Measurements from ENCODE around the gene AKNA. TPM values are rescaled to one million over a fixed set of nuclear protein-coding genes. Genes with fewer than 3 reads are reported as not detected.

The AKNA gene
- polyA plus RNA-seq, 1 of the 3 experiments (the other 2 are of a cell fraction), result 0.84 TPM

DNA sequence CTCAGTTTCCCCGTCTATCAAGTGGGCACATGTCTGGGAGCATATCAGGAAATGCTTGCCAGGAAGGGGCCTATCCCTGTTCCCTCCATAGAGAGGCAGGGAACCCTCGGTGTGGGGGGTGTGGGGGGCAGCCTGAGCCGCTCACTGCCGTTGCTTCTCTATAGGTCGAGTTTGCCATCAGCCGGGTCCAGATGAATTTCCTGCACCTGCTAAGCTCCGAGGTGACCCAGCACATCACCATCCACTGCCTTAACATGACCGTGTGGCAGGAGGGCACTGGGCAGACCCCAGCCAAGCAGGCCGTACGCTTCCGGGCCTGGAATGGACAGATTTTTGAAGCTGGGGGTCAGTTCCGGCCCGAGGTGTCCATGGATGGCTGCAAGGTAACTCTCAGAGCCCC, 78.7 kb downstream of the AKNA start (continued):
- no peak for TF ChIP-seq RCOR1 (IDR thresholded peaks at IDR 0.05; ENCODE audit: low read length)
- TF ChIP-seq, protein P1, sequence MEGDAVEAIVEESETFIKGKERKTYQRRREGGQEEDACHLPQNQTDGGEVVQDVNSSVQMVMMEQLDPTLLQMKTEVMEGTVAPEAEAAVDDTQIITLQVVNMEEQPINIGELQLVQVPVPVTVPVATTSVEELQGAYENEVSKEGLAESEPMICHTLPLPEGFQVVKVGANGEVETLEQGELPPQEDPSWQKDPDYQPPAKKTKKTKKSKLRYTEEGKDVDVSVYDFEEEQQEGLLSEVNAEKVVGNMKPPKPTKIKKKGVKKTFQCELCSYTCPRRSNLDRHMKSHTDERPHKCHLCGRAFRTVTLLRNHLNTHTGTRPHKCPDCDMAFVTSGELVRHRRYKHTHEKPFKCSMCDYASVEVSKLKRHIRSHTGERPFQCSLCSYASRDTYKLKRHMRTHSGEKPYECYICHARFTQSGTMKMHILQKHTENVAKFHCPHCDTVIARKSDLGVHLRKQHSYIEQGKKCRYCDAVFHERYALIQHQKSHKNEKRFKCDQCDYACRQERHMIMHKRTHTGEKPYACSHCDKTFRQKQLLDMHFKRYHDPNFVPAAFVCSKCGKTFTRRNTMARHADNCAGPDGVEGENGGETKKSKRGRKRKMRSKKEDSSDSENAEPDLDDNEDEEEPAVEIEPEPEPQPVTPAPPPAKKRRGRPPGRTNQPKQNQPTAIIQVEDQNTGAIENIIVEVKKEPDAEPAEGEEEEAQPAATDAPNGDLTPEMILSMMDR (IDR thresholded peaks at IDR 0.05), result no peak

DNA sequence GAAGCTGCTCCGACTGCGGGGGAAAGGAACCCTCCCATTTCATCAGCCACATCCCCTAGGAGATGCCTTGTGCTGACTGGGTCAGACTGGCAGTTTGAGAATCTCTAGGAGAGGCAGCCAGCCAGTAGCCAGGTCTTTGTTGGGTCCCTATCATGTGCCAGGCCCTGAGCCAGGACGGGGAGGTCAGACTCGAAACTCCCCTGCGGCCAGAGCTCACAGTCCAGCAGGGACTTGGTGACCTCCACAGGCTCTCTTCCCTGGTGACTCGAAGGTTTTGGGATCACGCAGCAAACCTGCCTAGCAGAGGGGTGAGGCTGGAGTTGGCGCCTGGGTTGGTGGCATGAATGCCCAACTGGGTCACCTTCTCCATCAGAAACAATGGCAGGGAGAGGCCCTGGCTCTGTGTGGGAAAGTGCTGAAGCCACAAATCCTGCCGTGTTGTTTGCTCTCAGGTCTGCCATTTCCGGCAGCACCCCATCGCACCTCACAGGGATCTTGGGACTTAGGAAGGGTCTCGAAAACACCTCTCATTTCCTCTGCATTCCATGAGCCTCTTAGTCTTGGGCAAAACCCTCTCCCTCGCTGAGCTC, 79.3 kb downstream of the AKNA start:
- Histone ChIP-seq H3K4me3 (ENCODE audit: low read depth in 2 of 2, low read length in 1 of 2) (no peak overlapping the region), H3K79me2 (ENCODE audit: insufficient read depth) (no peaks in the 10 kb centered on the region), H2AFZ (ENCODE audit: low read depth) (no peak overlapping the region), H3K9ac (no peak overlapping the region), H3K4me1 (ENCODE audit: control insufficient read depth in 1 of 2, insufficient read depth in 2 of 2, low read depth in 1 of 2, low read length in 1 of 2) (peaks cover 0 to 5% of the 10 kb centered on the region in 2 experiments; a peak in 1 of 4 replicates), H3K9me2 (no peaks in the 10 kb centered on the region), H3K4me2 (no peak overlapping the region), H3F3A (replicated peaks; ENCODE audit: insufficient read depth) (no peaks in the 10 kb centered on the region), H3K27ac (ENCODE audit: low read depth in 2 of 2, low read length in 1 of 2) (no peak overlapping the region), H4K20me1 (ENCODE audit: insufficient read depth) (no peaks in the 10 kb centered on the region), H3K9me3 (no peaks in the 10 kb centered on the region), H3K27me3 (ENCODE audit: insufficient read depth) (no peaks in the 10 kb centered on the region), H3K36me3 (replicated peaks in 1 of 2; ENCODE audit: control insufficient read depth in 1 of 2, insufficient read depth in 2 of 2, low read length in 1 of 2) (peaks cover 0 to 3% of the 10 kb centered on the region in 2 experiments)
- 88% methylated on average over 5 of the region's 13 CpGs for WGBS (ENCODE audit: low lambda C conversion rate)
- no peak for TF ChIP-seq MEF2A (IDR thresholded peaks at IDR 0.05; ENCODE audit: borderline replicate concordance, low read depth)
- no peak for TF ChIP-seq FOXM1 (IDR thresholded peaks at IDR 0.05; ENCODE audit: low read depth)
- TF ChIP-seq, protein P2, sequence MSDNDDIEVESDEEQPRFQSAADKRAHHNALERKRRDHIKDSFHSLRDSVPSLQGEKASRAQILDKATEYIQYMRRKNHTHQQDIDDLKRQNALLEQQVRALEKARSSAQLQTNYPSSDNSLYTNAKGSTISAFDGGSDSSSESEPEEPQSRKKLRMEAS (IDR thresholded peaks at IDR 0.05; ENCODE audit: low read depth), result no peak
- no peak for TF ChIP-seq JUND (IDR thresholded peaks at IDR 0.05)
- TF ChIP-seq, protein P1 (IDR thresholded peaks at IDR 0.05), result no peak
- no peak for TF ChIP-seq TEAD4 (IDR thresholded peaks at IDR 0.05; ENCODE audit: borderline replicate concordance, insufficient read depth)
- TF ChIP-seq MXI1 (IDR thresholded peaks at IDR 0.05; ENCODE audit: low read depth, low read length), result no peak
- no peak for TF ChIP-seq FOXJ3 (CRISPR knock-in tag; IDR thresholded peaks at IDR 0.05)
- no peak for TF ChIP-seq ELF1 (IDR thresholded peaks at IDR 0.05)
- no peak for TF ChIP-seq RCOR1 (IDR thresholded peaks at IDR 0.05; ENCODE audit: low read length)
- TF ChIP-seq EP300 (IDR thresholded peaks at IDR 0.05; ENCODE audit: borderline replicate concordance in 1 of 2, low read depth in 1 of 2, low read length in 1 of 2), result no peak
- no peak for DNase-seq
- ChIA-PET CTCF (interaction anchor here (2.3 kb wide), 1 partner anchor 153 kb away, joined by 8 read pairs; the partner anchor contains the start of gene COL27A1), POLR2A (no interaction called here)
